GM19372 (cell line): ENCODE data around the gene KLHL8.
A peak's percentile ranks its signal among the peaks of the same experiment; 100 is the strongest.
"Not testable (repeated sequence)": the region's sequence is repeated elsewhere in the genome, so short reads cannot be mapped to it uniquely, and the experiment has no call there.

ENCODE experiments used
- ATAC-seq: cut with Tn5 transposase; IDR thresholded peaks from one replicate; pipeline ENCODE4 v1.9.1; 2021; ENCODE audit warnings: mild to moderate bottlenecking, low read depth, moderate library complexity; ENCODE audit not compliant: unreplicated experiment

KLHL8 gene

DNA sequence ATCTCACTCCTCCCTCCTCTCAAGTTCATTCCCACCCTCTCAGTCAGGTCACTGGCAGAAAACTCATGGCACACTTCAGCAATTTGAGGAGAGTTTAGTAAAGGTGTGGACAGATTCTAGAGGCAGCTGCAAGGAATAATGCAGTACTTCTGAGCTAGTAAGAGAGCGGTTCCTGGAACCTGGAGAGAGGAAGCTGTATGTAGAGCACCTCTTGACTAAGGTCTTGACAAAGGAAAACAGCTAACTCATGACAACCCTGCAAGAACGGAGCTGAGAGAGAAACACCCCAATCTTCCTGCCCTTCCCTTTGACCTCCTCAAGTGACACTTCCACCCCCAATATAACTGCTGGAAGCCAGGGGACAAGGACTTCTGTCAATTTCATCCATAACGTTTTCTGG, 9.6 kb upstream of the KLHL8 start:
- no peak for ATAC-seq

DNA sequence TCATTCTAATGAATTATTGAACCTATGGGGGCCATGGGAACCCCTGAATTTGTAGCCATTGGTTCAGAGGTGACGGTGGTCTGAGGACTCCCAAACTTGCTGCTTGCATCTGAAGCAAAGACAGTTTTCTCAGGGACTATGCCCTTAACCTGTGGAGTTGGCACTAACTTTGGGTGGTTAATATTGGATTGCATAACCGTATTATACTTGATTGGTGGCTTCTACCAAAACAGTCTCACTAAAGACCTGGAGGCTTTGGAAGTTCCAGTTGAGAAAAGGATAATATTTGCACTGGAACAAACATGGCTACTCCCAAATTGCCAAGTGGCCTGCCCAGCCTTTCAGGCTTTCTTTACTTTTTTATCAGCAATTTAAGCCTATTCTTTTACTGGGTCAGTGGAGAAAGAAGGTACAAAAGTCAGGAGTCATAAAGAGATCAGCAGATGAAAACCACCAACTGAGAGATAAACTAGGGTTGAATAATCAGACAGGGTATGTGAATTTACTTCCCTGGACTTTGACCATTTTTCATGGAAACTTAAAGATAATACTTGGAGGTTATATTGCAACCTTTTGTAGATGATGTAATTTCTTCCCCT, 7.9 kb upstream of the KLHL8 start:
- ATAC-seq = no peak

DNA sequence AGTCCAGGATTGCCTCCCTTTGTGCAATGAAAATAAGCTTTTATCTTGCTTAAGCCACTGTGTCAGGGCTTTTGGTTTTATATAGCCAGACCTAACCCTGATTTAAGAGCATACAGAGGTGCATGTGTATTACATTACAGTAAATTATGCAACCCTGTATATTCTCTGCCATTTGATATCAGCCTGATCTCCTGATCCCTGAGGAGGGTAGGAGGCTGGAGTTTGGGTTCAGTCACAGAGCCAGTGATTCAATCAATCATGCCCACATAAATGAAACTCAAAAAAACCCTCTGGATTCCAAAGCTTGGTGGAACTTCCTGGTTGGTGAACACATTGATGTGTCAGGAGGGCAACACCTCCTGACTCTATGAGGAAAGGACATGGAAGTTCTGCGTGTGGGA, 7.3 kb upstream of the KLHL8 start:
- no peak for ATAC-seq

DNA sequence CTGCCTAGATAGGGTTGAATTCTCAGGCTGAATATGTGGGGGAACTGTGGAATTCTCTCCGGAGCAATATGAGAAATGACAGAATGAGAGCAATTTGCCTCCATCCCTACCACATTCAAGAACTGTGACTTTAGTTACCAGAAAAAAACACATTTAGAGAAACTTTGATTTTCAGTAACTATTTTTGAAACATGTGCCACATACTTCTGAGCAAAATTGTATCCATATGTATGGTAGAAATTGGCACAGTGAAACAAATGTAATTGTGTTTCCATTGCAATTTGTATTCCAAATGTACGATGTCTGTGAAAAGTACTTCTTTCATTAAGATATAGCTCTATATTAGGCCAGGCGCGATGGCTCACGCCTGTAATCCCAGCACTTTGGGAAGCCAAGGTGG, 5.5 kb upstream of the KLHL8 start:
- ATAC-seq = no peak

DNA sequence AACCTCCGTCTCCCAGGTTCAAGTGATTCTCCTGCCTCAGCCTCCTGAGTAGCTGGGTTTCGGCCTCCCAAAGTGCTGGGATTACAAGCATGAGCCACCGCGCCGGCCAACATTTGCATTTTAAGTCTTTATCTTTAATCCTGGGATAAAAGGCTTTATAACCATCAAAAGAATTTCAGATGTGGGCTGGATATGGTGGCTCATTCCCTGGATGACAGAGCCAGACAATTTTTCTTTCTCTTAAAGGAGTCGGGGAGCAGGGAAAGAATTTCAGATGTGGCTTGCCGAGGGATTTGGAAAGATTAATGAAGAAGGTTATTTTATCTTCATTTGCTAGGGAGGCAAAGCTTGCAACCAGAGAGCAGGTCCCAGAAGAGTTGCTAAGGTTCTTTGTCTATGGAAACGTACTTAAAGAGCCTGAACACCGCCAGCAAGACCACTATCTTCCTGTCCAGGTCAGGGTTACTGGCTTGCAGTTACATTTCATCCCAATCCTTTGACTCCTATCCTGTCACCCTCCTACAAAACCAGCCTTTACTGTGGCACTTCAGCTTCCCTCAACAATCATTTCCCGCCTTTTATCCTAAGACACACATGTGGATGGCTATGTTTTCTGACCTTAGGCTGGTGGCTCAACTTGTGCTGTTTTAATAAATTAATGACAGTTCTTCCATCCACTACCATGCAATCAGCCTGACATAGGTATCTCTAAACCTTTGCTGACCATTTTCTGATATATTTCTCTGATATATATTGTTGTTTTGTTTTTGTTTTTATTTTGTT, 3.9 kb upstream of the KLHL8 start:
- no peak for ATAC-seq

DNA sequence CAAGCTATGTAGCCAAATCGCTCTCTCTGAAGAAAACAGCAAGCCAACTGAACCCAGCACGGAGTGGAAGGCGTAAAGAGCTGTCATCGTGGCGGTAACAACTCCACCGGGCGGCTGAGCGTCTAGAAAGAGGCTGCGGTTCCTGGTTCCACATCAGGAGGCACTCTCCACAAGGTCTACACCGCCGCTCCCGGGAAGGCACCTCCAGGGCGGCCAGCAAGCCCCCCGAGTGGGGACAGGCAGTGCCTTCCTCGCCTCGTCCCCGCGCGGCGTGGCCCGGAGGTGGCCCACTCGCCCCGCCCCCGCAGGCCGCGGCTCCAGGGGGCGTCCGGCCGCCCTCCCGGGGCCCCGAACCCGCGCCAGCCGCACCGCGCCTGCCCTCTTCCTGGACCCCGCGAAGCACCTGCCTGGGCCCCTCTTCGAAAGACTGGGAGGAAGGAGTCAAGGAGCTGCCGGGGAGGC, 755 bp downstream of the KLHL8 start:
- ATAC-seq = peak; percentile 29

DNA sequence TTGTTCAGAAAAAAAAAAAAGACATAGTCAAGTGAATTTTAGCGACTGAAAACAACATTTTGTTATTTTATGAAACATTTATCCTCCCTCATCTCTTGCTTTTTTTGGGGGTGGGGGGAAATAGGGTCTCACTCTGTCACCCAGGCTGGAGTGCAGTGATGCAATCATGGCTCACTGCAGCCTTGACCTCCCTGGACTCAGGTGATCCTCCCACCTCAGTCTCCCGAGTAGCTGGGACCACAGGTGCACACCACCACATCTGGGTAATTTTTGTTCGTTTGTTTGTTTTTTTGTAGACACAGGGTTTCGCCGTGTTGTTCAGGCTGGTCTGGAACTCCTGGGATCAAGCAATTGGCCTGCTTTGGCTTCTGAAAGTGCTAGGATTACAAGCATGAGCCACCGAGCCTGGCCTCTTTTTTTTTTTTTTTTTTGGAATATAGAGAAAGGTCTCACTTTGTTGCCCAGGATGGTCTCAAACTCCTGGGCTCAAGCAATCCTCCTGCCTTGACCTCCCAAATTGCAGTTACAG, 3.1 kb downstream of the KLHL8 start:
- not testable (repeated sequence) for ATAC-seq

DNA sequence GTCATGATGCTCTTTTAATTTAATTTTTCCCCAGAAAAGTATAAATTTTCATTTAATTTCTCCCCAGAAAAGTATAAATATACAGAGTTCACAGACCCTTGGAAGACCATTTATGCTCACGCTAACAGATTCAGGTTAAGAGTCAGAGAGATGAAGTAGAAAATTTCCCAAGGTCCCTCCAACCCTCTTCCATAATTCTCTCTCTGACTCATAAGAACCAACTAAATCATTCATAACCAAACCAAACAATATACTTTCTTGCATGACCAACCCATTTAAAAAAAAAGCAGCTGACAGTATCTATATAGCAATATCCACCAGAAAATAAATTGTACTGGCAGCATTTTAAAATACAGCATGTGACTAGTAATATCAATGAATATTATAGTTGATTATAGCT, 3.9 kb downstream of the KLHL8 start:
- ATAC-seq = no peak

DNA sequence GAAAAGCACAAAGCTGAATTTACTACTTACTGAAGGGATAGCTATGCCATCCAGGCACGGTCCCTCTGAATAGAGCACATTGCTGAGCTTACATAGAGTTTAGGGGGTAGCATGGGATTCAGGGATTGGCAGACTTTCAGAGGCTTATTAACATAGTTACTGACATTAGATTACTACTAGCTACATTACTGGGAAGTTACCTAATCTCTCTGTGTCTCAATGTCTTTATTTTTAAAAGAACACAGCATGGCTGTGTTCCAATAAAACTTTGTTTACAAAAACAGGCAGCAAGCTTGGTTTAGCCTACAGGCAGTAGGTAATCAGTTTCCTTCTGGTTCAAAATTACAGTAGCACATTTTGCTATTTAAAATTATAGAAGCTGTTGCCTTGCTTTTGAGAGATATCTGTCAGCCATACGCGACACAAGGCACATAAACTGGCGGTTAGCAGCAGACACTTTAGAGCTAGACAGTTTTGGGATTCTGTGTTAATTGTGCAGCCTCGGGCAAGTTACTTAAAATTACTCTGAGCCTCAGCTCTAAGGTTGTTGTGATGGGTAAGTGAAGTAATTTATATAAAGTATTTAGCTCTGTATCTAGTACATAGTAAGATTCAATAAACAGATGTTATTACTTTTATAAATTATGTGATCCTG, 6.9 kb downstream of the KLHL8 start:
- ATAC-seq = no peak

DNA sequence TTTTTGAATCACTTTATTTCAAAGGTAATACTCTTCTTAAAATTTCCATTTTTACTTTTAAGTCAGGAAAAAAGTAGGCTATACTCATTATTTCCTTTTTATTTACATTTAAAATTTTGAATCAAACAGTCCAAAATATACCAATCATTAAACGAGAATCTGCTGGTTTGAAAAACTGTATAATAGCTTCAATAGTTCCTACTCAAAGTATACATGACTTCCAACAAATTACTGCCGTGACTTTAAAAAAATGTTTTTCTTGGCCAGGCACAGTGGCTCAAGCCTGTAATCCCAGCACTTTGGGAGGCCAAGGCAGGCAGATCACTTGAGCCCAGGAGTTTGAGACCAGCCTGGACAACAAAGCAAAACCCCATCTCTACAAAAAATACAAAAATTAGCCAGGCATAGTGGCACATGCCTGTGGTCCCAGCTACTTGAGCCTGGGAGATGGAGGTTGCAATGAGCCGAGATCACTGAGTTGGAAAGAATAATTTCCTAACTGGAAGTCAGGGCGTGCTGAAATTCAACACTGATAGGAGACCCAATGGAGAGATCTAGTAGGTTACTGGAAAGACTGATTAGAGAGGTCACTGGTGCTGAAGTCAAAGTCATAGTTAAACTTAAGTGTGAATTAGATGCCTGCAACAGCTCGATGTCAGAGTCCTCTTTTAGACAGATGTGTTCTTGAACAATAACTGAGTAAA, 9.0 kb downstream of the KLHL8 start:
- ATAC-seq = no peak

DNA sequence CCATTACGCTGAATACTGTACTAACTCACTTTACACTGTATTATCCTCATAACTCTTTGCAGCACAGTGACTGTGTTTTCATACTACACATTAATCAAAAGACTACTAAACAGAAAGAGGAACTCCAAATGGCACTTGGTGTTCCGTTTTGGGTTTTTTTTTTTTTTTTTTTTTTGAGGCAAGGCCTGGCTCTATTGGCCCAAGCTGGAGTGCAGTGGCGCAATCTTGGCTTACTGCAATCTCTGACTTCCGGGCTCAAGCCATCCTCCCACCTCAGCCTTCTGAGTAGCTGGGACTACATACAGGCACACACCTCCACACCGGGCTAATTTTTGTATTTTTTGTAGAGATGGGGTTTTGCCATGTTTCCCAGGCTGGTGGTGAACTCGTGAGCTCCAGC, 10.7 kb downstream of the KLHL8 start:
- peak; percentile 81 for ATAC-seq

DNA sequence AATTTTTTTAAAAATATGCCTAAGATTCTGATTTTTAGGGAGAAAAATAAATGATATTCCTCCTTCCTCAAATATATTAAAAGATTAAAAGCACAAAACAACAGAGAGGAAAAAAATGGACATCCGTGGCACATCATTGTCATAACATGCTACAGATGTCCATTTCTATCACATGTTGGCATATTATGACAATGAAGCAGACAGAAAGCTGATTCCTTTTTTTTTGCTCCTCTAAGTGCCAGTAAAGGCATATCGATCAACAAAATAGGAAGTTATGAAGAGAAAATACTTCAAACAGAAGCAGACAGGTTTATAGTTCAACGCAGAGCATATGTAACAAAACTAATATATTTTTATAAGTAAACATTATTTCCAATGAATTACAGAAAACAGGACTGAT, 11.2 kb downstream of the KLHL8 start:
- no peak for ATAC-seq

DNA sequence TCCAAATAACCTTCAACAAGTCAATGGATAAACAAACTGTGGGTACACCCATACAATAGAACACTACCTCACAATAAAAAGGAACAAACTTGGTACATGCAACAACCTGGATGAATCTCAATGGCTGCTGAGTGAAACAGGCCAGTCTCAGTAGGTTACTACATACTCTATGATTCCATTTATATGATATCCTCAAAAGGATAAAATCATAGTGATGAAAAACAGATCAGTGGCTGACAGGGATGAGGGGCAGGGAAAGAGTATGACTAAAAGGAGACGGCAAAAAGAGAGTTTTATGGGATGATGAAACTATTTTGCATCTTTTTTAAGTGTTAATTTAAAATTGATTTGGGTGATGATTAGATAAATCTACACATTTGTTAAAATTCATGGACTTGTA, 15.9 kb downstream of the KLHL8 start:
- ATAC-seq = no peak

DNA sequence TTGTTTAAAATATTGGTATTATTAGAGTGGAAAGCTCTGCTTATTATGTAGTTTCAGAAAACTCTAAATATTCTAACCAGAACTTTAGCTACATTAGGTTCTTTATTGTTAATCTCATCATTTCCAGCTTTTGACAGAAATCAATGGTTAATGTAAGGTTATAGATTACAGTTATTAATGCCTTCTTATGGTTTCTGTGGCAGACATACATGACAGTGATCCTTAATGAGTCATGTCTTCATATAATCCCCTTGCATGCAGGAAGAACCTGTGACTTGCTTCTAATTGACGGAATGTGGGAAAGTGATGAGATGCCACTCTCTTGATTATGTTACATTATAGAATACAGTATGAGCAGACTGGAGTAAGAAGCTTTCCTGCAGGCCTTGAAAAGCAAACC, 23.5 kb downstream of the KLHL8 start:
- ATAC-seq = no peak

DNA sequence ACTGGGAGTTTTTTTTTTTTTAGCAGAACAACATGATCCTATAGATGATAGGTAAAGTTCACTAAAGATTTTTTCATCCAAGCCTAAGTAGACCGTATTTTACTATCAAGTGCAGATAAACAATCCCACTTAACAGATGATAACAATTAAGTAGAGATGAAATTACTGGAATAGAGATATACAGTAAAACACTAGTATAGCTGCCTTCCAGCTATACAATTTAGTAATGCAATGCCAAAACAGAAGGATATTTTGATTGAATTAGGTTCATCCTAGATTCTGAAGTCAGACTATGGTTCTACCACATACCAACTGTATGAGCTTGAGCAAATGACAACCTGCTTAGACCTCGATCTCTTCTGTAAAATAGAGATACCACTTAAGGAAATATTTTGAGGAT, 24.3 kb downstream of the KLHL8 start:
- ATAC-seq = no peak

DNA sequence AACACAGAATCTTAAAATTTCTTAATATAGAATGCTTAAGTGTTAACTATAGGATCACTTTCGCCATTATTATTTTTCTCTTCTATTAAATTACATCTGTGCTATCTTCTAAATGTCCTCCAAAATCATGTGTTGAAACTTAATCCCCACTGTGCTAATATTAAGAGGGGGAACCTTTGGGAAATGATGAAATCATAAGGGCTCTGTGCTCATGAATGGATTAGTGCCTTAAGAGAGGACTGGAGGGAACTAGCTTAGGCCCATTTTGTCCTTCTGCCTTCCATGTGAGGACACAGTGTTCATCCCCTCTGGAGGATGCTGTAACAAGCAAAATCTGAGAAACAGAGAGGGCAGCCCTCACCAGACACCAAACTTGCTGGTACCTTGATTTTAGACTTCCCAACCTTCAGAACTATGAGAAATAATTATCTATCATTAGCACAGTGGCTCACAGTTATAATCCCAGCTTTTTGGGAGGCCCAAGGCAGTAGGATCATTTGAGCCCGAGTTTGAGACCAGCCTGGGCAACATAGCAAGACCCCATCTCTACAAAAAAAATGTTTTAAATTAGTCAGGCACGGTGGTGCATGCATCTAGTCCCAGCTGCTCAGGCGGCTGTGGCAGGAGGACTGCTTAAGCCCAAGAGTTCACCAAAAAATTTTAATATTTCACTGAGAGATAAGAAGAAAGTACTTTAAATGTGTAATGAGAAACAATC, 26.3 kb downstream of the KLHL8 start:
- ATAC-seq = no peak

DNA sequence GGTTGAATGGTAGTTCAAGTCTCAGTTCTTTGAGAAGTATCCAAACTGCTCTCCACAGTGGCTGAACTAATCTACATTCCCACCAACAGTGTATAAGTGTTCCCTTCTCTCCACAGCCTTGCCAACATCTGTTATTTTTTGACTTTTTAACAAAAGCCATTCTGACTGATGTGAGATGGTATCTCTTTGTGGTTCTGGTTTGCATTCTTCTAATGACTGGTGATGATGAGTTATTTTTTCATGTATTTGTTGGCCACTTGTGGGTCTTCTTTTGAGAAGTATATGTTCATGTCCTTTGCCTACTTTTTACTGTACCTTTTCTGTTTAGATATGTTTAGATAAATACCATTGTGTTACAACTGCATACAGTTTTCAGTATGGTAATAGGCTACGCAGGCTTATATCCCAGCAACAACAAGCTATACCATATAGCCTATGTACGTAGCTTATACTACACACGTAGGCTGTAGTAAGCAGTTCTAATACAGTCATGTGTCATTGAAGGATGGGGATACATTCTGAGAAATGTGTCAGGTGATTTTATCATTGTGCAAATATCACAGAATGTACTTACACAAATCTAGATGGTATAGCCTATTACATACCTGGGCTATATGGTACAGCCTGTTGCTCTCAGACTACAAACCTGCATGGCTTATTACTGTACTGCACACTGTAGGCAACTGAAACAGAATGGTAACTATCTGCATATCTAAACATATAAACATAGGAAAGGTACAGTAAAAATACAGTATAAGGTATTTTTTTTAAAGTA, 28.1 kb downstream of the KLHL8 start:
- ATAC-seq = no peak

DNA sequence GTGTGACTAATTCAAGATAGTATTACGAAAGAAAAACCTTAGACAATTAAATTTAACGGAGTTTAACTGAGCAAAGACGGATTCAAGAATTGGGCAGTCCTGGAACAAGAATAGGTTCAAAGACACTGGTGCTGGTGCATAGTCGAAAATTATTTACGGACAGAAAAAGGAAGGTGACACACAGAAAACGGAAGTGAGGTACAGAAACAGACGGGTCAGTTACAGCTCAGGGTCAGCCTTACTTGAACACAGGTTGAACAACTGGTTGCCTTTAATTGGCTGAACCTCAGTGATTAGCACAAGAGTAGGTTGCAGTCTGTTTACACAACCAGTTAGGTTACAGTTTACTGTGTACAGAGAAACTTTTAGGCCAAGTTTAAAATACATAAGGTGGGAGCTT, 31.5 kb downstream of the KLHL8 start:
- ATAC-seq = no peak

DNA sequence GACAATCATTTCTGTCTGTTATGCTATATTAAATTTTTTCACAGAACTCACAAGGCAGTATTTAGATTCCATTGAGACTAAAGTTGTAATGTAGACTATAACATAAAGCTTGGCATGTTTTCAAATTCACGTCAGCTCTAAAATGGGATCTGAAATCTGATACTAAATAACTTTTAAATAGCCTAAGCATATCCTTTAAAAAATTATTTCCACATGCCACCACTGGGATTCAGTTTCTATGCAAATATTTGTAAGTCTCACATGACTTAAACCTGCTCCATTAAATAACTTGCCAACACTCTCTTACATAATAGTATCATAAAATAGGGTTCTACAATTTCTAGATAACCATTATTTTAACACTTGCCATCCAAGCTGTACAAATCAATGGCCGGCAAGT, 32.4 kb downstream of the KLHL8 start:
- ATAC-seq = no peak
